WTC11 (cell line): Measurements from ENCODE around the gene BMPER.

Experiments used
- TP53 ChIP-seq: sonication (generic); formaldehyde crosslinking; IDR thresholded peaks from 2 replicates; pipeline ENCODE4 v1.8.1; 2023; ENCODE audit warnings: mild to moderate bottlenecking, missing genetic modification reagents
- TF ChIP-seq, protein P1 (sequence below): fragments of 250-450 bp; sonication (Bioruptor Pico); IDR thresholded peaks from 2 replicates; pipeline ENCODE4 v1.9.0; 2021; ENCODE audit warnings: mild to moderate bottlenecking
- TF ChIP-seq, protein P2 (sequence below): fragments of 200-600 bp; IDR thresholded peaks from 2 replicates; pipeline ENCODE4 v1.8.0; 2022; ENCODE audit warnings: antibody characterized with exemption

DNA sequence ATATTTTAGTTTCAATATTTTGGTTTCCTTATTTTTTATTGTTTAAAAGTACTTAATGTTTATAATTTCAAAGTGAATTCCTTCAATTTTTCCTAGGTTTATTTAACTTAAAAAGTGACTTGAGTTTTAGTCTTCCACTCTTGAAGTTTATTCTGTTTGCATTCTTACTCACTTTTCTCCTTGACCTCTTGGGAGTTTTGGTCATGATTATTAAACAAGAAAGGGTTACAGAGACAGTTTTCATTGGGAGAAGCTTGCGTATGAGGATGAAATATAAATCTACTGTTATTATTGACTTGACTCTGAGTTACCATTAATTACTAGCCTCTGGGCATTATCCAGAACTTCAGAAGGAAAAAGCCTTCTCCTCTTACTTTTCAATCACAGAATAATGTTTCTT lies 216.0 kb downstream of the BMPER start:
- TF ChIP-seq, protein P1, sequence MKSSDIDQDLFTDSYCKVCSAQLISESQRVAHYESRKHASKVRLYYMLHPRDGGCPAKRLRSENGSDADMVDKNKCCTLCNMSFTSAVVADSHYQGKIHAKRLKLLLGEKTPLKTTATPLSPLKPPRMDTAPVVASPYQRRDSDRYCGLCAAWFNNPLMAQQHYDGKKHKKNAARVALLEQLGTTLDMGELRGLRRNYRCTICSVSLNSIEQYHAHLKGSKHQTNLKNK (CRISPR knock-in tag), result no peak
- TF ChIP-seq, protein P2, sequence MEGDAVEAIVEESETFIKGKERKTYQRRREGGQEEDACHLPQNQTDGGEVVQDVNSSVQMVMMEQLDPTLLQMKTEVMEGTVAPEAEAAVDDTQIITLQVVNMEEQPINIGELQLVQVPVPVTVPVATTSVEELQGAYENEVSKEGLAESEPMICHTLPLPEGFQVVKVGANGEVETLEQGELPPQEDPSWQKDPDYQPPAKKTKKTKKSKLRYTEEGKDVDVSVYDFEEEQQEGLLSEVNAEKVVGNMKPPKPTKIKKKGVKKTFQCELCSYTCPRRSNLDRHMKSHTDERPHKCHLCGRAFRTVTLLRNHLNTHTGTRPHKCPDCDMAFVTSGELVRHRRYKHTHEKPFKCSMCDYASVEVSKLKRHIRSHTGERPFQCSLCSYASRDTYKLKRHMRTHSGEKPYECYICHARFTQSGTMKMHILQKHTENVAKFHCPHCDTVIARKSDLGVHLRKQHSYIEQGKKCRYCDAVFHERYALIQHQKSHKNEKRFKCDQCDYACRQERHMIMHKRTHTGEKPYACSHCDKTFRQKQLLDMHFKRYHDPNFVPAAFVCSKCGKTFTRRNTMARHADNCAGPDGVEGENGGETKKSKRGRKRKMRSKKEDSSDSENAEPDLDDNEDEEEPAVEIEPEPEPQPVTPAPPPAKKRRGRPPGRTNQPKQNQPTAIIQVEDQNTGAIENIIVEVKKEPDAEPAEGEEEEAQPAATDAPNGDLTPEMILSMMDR, result no peak
- TF ChIP-seq TP53, result no peak
